IPS DF 6.9 (cell line): ENCODE results near the gene SELENOT.
"Not testable (repeated sequence)": the region's sequence is repeated elsewhere in the genome, so short reads cannot be mapped to it uniquely, and the experiment has no call there.

Experiments used
- DNase-seq: peaks from one replicate; pipeline ENCODE4 v3.0.0-alpha.2; 2013; ENCODE audit warnings: low read depth, low spot score
- H3K27ac ChIP-seq: one replicate; pipeline ENCODE4 v1.5.1; 2013; ENCODE audit warnings: low read length, control low read depth
- H3K27me3 ChIP-seq: 2 replicates; pipeline ENCODE4 v1.6.1; 2013; ENCODE audit warnings: mild to moderate bottlenecking, low read length; ENCODE audit not compliant: control insufficient read depth, insufficient read depth
- H3K36me3 ChIP-seq: 2 replicates; pipeline ENCODE4 v1.6.1; 2013; ENCODE audit warnings: low read length; ENCODE audit not compliant: control insufficient read depth, insufficient read depth
- H3K4me1 ChIP-seq: 2 replicates; pipeline ENCODE4 v1.6.1; 2013; ENCODE audit warnings: low read length; ENCODE audit not compliant: control insufficient read depth, insufficient read depth
- H3K4me3 ChIP-seq: 2 replicates; pipeline ENCODE4 v1.5.1; 2013; ENCODE audit warnings: mild to moderate bottlenecking, low read length
- H3K9me3 ChIP-seq: 2 replicates; pipeline ENCODE4 v1.6.1; 2013; ENCODE audit warnings: low read length, inconsistent platforms; ENCODE audit not compliant: control insufficient read depth, insufficient read depth
- WGBS: extraction: QIAGEN DNeasy Blood & Tissue Kit; methylation state at CpG from one replicate; pipeline ENCODE4 v1.1.7; 2013; ENCODE audit warnings: mixed read lengths, missing lambda C conversion rate; ENCODE audit not compliant: insufficient read length, insufficient coverage; 5-methylcytosine and 5-hydroxymethylcytosine counted together

Gene SELENOT

GRCh38 chr3:150607267-150608065 lies 4.3 kb downstream of the SELENOT start:
- no peaks in the 10 kb centered on the region; the same call in 1 of the 2 replicates for H3K4me1 ChIP-seq
- no CpG with 5 or more reads among the region's 8 CpGs for WGBS
- H3K4me3 ChIP-seq: no peak overlapping the region
- no peak for DNase-seq
- peaks cover 4% of the 10 kb centered on the region; the same call in 1 of the 2 replicates for H3K36me3 ChIP-seq
- no peaks in the 10 kb centered on the region for H3K9me3 ChIP-seq
- H3K27me3 ChIP-seq: no peaks in the 10 kb centered on the region
- no peak overlapping the region for H3K27ac ChIP-seq

- no peak overlapping the region for H3K27ac ChIP-seq
- peaks cover 4% of the 10 kb centered on the region; the same call in 1 of the 2 replicates for H3K36me3 ChIP-seq
- no peaks in the 10 kb centered on the region; the same call in 1 of the 2 replicates for H3K4me1 ChIP-seq
- no peak overlapping the region for H3K4me3 ChIP-seq
- H3K27me3 ChIP-seq: no peaks in the 10 kb centered on the region
- no CpG with 5 or more reads among the region's 1 CpG for WGBS
- no peak for DNase-seq
- no peaks in the 10 kb centered on the region for H3K9me3 ChIP-seq
Observed at GRCh38 chr3:150609988-150610387, 6.9 kb downstream of the SELENOT start.

GRCh38 chr3:150610785-150611184 lies 7.7 kb downstream of the SELENOT start:
- Histone ChIP-seq H3K27me3 (no peaks in the 10 kb centered on the region), H3K4me1 (no peaks in the 10 kb centered on the region; the same call in 1 of the 2 replicates), H3K27ac (no peak overlapping the region), H3K36me3 (peaks cover 4% of the 10 kb centered on the region; the same call in 1 of the 2 replicates), H3K4me3 (no peak overlapping the region), H3K9me3 (no peaks in the 10 kb centered on the region)
- whole genome bisulfite sequencing: no CpG with 5 or more reads among the region's 1 CpG
- DNase-seq: no peak

- DNase-seq: no peak
- H3K27ac ChIP-seq: no peak overlapping the region
- H3K27me3 ChIP-seq: no peaks in the 10 kb centered on the region
- no CpG with 5 or more reads among the region's 34 CpGs for WGBS
- no peaks in the 10 kb centered on the region; the same call in 1 of the 2 replicates for H3K4me1 ChIP-seq
- peaks cover 4% of the 10 kb centered on the region; the same call in 1 of the 2 replicates for H3K36me3 ChIP-seq
- H3K9me3 ChIP-seq: no peaks in the 10 kb centered on the region
- no peak overlapping the region for H3K4me3 ChIP-seq
Observed at GRCh38 chr3:150611666-150612065, 8.5 kb downstream of the SELENOT start.

GRCh38 chr3:150612494-150612893 lies 9.4 kb downstream of the SELENOT start:
- Histone ChIP-seq H3K4me1 (no peaks in the 10 kb centered on the region; the same call in 1 of the 2 replicates), H3K36me3 (peaks cover 4% of the 10 kb centered on the region; the same call in 1 of the 2 replicates), H3K27me3 (no peaks in the 10 kb centered on the region), H3K4me3 (no peak overlapping the region), H3K9me3 (no peaks in the 10 kb centered on the region), H3K27ac (no peak overlapping the region)
- DNase-seq: no peak
- no CpG with 5 or more reads among the region's 1 CpG for WGBS

- no peak overlapping the region for H3K4me3 ChIP-seq
- WGBS: no CpG with 5 or more reads among the region's 2 CpGs
- H3K27ac ChIP-seq: no peak overlapping the region
- H3K27me3 ChIP-seq: no peaks in the 10 kb centered on the region
- no peak for DNase-seq
- H3K4me1 ChIP-seq: no peaks in the 10 kb centered on the region
- H3K36me3 ChIP-seq: peaks cover 4% of the 10 kb centered on the region; the same call in 1 of the 2 replicates
- H3K9me3 ChIP-seq: no peaks in the 10 kb centered on the region
Observed at GRCh38 chr3:150613034-150613433, 9.9 kb downstream of the SELENOT start.

- no peaks in the 10 kb centered on the region for H3K9me3 ChIP-seq
- no peak overlapping the region for H3K4me3 ChIP-seq
- H3K36me3 ChIP-seq: peaks cover 4% of the 10 kb centered on the region; the same call in 1 of the 2 replicates
- no peaks in the 10 kb centered on the region for H3K27me3 ChIP-seq
- no CpG with 5 or more reads among the region's 2 CpGs for WGBS
- no peak overlapping the region for H3K27ac ChIP-seq
- DNase-seq: no peak
- no peaks in the 10 kb centered on the region for H3K4me1 ChIP-seq
Observed at GRCh38 chr3:150613709-150614480, 10.8 kb downstream of the SELENOT start.

GRCh38 chr3:150620002-150620689 lies 17.0 kb downstream of the SELENOT start:
- no peak overlapping the region for H3K27ac ChIP-seq
- H3K9me3 ChIP-seq: no peaks in the 10 kb centered on the region
- no peak overlapping the region for H3K4me3 ChIP-seq
- DNase-seq: no peak
- no peaks in the 10 kb centered on the region for H3K4me1 ChIP-seq
- no peaks in the 10 kb centered on the region for H3K36me3 ChIP-seq
- WGBS: no CpG with 5 or more reads among the region's 7 CpGs
- no peaks in the 10 kb centered on the region for H3K27me3 ChIP-seq

GRCh38 chr3:150622955-150623354 lies 19.8 kb downstream of the SELENOT start:
- not testable (repeated sequence) for H3K27me3 ChIP-seq, H3K27ac ChIP-seq, H3K9me3 ChIP-seq, H3K4me1 ChIP-seq, H3K4me3 ChIP-seq, DNase-seq, H3K36me3 ChIP-seq

- DNase-seq: no peak
- Histone ChIP-seq H3K4me1 (no peaks in the 10 kb centered on the region), H3K27me3 (no peaks in the 10 kb centered on the region), H3K27ac (no peak overlapping the region), H3K9me3 (no peaks in the 10 kb centered on the region), H3K4me3 (no peak overlapping the region), H3K36me3 (no peaks in the 10 kb centered on the region)
- WGBS: no CpG with 5 or more reads among the region's 1 CpG
Observed at GRCh38 chr3:150623945-150624344, 20.8 kb downstream of the SELENOT start.
